NCI-H446 (cell line): Measurements from ENCODE around the gene AFG1L.
"Not testable (repeated sequence)": the region's sequence is repeated elsewhere in the genome, so short reads cannot be mapped to it uniquely, and the experiment has no call there.

Experiments
- DNase-seq, 2 experiments: peaks; one replicate each; lab custom pipeline; 2025; lab: John Stamatoyannopoulos, UW

Gene AFG1L

GRCh38 chr6:108350528-108350927 is 55.7 kb downstream of the AFG1L start:
- no peak for DNase-seq

GRCh38 chr6:108353853-108354252 is 59.0 kb downstream of the AFG1L start:
- DNase-seq, result no peak

- no peak for DNase-seq
These were observed 60.3 kb downstream of the AFG1L start for GRCh38 chr6:108355120-108355519.

- no peak for DNase-seq
These were observed 61.0 kb downstream of the AFG1L start for GRCh38 chr6:108355890-108356289.

GRCh38 chr6:108359901-108360882 is 65.3 kb downstream of the AFG1L start:
- no peak for DNase-seq

- no peak for DNase-seq
These were observed 66.1 kb downstream of the AFG1L start for GRCh38 chr6:108360919-108361311.

- no peak for DNase-seq
These were observed 66.6 kb downstream of the AFG1L start for GRCh38 chr6:108361312-108361932.

- no peak for DNase-seq
These were observed 67.6 kb downstream of the AFG1L start for GRCh38 chr6:108362455-108362854.

- DNase-seq, result no peak
These were observed 68.3 kb downstream of the AFG1L start for GRCh38 chr6:108363113-108363512.

GRCh38 chr6:108363889-108364313 is 69.0 kb downstream of the AFG1L start:
- no peak for DNase-seq

GRCh38 chr6:108364470-108364869 is 69.6 kb downstream of the AFG1L start:
- no peak for DNase-seq

- no peak for DNase-seq
These were observed 70.6 kb downstream of the AFG1L start for GRCh38 chr6:108365478-108365877.

GRCh38 chr6:108366236-108366635 is 71.4 kb downstream of the AFG1L start:
- DNase-seq, result no peak

- DNase-seq, result no peak
These were observed 73.7 kb downstream of the AFG1L start for GRCh38 chr6:108368431-108369030.

- peak in 1 of 2 experiments; percentile 9 for DNase-seq
These were observed 86.0 kb downstream of the AFG1L start for GRCh38 chr6:108380876-108381275.

- no peak for DNase-seq
These were observed 89.1 kb downstream of the AFG1L start for GRCh38 chr6:108383981-108384380.

- DNase-seq, result not testable (repeated sequence)
These were observed 94.3 kb downstream of the AFG1L start for GRCh38 chr6:108389190-108389589.

- no peak for DNase-seq
These were observed 100.4 kb downstream of the AFG1L start for GRCh38 chr6:108395297-108395696.

GRCh38 chr6:108403236-108403635 is 108.4 kb downstream of the AFG1L start:
- no peak for DNase-seq

GRCh38 chr6:108406943-108407342 is 112.1 kb downstream of the AFG1L start:
- DNase-seq, result no peak

- no peak for DNase-seq
These were observed 113.3 kb downstream of the AFG1L start for GRCh38 chr6:108407904-108408827.

- no peak for DNase-seq
These were observed 114.0 kb downstream of the AFG1L start for GRCh38 chr6:108408861-108409260.
